ENCODE data around the gene RASAL2.
"Not testable (repeated sequence)": the region's sequence is repeated elsewhere in the genome, so short reads cannot be mapped to it uniquely, and the experiment has no call there.

RASAL2 gene

DNA sequence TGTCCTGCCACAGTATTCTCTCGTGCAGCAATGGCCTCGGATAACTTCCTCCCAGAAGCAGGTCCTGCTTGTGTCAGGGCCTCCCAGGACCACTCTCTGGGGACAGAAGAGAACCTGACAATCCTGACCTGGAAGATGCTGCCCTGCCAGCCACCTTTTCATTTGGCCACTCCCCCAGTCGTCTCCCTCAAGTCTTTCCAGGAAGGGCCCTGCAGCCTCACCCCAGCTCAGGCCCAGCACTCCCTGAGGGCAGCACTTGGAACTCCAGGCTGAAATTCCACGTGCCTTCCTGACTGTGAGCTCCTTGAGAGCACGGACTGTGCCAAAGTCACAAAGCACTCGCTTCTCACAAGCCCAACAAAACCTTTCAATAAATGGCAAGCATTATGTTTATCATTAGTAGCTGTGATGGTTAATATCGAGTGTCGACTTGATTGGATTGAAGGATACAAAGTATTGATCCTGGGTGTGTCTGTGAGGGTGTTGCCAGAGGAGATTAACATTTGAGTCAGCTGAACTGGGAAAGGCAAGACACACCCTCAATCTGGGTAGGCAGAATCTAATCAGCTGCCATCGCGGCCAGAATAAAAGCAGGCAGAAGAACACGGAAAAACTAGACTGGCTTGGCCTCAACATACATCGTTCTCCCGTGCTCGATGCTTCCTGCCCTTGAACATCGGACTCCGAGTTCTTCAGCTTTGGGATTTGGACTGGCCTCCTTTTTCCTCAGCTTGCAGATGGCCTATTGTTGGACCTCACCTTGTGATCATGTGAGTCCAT is 405.2 kb downstream of the RASAL2 start:
- no peak for DNase-seq

DNA sequence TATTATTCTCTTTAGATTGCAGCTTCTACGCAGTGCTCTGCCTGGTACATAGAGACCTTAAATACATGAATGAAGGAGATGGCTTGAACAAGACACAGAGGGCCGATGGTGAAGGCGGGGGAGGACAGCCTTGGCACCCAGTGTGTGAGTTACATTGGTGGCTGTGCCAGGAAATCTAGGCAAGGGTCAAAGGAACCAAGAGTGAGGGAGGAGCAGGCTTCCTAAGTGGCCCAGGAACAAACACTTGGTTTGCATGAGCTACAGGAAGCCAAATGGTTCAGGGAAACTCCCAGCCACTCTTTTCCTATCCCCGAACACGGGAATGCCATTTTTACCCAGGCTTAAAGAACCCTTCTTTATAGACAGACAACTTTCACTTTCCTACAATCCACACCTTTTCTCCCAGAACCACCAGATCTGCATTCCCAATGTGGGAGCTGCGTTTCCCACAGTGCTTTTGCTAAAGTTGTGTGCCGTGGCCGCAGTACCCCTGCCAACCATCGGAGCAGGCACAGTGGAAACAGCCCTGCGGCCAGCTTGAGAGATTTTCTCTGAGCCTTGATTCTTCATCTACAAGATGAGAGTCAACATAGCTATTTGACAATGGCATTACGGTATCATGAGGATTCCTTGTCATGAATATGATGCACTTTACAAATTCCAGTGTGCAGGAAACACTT is 406.3 kb downstream of the RASAL2 start:
- no peak for DNase-seq

DNA sequence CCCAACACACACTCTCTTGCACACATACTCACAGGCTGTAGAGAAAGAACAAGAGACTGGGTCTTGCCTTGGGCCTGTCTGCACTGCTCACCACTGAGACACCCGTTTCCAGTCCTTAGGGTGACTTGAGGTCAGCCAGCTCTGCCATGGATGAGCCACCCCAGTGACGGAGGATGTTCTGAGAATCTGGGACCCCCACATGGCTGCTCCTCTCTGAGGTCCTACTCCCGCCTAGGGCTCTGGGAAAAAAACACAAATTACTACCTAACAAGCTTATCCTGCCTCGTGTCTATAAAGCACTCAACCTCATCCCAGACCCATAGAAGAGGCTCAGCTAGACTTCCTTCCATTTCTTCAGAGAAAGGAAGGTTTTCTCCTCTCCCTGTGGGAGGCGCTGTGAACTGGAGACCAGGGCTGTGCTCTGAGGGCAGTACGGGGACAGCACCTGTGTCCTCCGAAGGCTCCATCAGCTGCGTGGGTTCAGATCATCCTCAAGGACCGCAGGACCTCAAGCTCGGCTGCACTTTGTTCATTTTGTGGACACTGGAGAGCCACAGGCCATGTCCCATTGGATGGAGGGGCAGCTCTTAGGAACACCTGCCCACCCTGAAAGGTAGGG is 407.1 kb downstream of the RASAL2 start:
- no peak for DNase-seq

DNA sequence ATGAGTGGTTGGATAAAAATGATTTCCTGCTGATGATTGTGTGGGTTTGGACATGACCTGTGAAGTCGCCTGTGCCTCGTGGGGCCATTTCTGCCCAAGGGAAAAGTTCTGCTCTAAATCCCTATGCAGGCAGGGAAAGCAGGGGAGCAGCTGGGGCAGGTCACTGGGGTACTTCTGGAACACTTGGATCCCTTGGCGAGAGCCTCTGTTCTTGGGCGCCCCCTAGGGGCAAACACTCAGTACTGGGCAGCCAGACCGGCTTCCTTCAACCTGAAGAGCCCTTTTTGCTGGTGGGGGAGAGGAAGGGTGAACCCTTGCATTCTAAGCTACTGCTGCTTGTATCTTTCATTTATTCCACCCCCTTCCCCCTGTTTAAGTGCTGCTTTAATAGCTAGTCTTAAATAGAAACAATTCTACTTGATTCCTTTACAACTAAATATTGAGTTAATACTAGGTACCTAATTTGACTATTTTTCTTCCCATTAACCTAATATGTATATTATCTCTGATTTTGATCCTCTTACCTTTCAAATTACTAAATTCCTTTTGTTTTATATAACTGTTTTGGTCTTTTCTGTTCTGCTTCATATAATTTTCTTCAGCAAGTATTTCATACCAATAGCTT is 407.9 kb downstream of the RASAL2 start:
- DNase-seq, result peak; percentile 44

DNA sequence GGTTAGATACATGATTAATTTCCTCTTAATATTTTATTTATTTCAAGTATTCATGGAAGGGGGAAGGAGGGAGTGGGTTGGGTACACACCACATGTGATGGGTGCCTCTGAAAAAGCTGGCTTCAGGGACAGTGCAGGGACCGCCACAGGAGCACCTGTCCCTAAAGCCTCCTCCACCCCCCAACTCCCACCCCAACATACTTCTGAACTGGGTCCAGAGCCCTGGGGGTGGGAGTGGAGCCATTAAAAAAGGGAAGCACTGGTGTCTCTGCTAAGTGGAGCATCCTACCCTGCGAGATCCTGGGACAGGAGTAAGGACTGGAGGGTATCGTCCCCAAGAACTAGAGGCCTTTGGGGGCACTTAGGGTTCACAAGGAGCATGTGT is 408.4 kb downstream of the RASAL2 start:
- no peak for DNase-seq

DNA sequence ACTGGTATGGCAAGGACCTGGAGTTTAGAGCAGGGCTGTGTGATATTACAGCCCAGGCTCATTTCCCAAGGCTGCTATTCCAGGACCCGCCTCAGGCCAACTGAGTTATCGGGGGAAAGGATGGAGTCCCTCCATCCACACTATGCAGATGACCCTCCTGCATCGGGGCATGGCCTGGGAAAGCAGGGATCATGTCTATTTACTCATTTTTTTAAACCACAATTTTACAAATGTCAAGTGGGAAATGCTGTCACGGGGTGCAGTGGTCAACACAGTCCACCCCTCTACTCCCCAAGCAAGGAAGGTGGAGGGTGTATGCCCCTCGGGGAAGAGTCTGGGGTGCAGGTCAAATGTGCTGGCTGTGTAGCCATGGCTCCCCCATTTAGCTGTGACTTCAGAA is 409.0 kb downstream of the RASAL2 start:
- no peak for DNase-seq

DNA sequence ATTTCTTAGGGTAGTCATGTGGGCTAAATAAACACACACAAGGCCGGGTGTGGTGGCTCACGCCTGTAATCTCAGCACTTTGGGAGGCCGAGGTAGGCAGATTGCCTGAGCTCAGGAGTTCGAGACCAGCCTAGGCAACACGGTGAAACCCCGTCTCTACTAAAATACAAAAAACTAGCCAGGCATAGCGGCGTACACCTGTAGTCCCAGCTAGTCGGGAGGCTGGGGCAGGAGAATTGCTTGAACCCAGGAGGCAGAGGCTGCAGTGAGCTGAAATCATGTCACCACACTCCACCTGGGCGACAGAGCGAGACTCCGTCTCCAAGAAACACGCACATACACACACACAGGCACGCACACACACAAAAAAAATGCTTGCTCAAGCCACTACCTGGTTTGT is 409.4 kb downstream of the RASAL2 start:
- not testable (repeated sequence) for DNase-seq

DNA sequence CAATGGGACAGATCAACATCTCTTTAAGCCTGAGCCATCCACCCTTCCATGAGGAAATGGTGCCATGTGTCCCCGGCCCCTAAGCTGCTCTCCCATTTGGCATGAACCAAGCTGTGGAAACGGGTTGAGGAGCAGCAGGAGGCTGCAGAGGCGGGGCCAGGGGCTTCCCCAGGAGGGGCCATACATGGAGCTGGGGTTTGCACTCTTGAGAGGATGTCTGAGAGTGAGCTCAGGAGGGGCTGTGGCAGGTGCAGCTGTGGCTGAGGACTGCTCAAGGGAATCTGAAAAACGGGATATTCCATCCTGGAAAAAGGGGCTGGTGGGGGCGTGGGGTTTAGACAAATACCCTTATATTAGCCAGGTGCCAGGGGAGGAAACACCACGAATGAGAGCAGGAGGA is 409.9 kb downstream of the RASAL2 start:
- DNase-seq, result no peak

DNA sequence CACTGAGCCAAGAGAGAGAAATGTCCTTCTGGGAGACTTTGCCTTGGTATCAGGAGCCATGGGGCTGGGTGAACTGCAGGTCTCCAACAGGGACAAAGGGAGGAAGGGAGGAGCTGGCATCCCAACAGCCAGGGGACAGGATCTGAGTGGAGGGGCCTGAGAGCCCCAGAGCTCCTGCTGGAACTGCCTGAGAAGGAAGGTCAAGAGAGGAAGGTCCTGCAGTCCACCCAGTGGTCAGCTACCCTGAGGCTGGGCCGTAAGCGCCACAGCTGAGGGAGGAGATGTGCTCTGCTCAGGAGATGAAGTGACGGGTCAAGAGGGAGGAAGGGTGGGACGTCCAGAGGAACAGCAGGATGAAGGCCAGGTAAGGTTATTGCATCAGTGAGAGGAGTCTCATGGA is 410.4 kb downstream of the RASAL2 start:
- no peak for DNase-seq

DNA sequence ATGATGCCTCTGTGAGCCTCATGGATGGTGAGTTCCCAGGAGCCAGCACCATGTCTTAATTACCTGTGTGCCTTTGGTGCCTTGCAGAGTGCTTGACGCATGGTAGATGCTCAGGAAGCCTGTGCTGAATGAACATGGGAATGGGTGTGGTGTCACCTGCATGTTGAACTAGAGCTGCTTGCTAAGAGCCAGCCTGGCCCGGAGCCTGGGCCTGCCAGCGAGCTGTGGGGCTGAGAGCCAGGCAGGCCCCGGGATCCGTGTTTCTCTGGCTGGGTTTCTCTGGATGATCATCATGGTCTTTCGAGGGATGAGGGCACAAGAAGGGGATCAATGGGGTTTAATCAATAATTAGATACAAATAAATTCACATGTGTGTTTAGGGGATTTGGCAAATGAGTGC is 412.3 kb downstream of the RASAL2 start:
- DNase-seq, result no peak

DNA sequence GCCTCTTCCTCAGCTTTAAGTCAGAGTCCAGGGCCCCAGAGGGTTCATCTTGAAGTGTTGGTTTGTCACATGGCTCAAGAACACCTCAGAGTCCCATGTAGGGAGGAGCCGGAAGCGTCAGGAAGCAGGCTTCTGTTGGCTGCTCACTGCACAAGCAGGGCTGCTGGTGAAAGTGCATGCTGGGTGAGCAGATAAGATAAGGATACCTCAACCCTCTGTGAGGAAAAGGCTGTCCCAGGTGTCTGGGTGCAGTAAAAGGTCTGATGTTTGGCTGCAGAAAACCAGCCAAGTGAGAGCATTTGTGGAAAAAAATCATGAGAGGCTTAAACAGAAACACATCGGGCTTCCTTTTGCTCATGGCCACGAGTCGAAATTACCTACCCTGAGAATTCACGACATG is 412.8 kb downstream of the RASAL2 start:
- no peak for DNase-seq

DNA sequence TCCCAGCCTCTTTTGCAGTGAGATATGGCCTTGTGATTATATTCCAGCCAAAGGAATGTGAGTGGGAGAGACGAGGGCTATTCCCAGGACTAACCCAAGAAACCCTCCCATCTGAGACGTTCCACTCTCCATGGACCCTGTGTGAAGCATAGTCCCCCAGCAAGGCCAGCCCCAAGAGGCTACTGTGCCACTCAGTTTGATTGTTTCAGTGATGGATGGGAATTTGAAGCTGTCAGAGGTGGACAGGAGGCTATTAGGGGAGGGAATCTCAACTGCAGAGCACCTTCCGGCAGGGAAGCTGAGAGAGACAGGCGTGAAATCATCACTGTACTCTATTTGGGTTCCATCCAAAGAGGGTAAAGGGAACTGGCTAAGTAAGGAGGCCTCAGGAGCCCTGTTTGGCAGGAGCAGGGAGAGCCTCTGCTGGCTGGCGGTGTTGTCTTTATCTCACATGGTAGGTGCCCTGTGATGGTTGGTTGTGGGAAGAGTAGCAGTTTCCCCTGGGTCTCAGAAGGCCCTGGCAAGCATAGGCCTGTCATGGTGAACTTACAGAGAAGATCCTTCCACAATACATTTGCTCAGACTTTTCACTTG is 415.6 kb downstream of the RASAL2 start:
- DNase-seq, result no peak

DNA sequence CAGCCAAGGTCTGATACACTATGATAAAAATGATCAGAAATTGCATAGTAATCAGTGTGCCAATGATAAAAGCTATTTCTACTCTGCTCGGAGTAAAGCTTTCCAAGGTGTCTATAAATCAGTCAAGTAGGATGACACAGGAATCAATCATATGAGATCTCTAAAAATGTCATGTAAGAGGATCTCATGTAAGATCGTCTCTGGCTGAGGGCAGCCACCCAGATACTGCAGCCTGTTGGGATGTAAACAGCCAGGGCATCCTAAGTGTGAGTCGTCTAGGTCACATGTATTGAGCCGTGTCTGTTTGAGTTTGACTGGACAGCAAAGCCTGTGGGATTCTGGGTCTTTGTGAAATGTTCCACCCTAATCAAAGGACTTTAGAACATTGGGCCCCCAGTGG is 416.3 kb downstream of the RASAL2 start:
- DNase-seq, result no peak

DNA sequence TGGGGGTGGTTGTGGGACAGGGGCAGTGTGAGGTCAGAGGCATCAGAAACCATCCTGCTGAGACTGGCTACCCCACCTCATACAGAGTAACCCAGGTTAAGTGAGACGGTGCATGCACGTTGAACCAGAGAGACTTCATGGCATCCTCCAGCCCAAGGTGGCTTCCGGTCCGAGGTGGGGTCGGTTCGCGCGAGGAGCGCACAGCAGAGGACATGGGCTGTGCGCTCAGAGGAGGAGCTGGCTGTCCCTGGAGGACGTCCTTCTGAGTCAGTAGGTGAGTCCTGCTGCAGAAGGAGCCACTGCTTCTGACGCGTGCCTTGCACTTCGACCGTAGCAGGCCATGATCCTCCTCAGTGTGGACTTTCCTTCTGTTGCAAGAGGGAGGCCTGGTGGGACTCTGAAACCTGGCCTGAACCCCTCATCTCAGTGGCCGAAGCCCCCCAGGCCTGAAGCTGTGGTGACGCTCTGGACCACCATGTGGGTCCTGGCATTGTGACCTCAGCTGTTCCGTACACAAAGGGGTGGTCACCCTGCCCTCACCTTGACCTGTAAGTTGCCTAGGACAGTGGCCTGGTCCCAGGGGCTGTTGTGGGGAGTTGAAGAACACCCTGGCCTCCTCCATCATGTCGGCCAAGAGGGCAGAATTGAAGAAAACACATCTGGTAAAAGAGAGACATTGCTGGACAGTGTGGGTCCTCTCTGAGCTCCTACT is 418.8 kb downstream of the RASAL2 start, which contains the start of gene TEX35:
TSS of gene TEX35 (plus strand) at position 544 of the 712 bp plus-strand sequence. CDS start at position 624, 80 bp downstream.
- DNase-seq, result no peak

DNA sequence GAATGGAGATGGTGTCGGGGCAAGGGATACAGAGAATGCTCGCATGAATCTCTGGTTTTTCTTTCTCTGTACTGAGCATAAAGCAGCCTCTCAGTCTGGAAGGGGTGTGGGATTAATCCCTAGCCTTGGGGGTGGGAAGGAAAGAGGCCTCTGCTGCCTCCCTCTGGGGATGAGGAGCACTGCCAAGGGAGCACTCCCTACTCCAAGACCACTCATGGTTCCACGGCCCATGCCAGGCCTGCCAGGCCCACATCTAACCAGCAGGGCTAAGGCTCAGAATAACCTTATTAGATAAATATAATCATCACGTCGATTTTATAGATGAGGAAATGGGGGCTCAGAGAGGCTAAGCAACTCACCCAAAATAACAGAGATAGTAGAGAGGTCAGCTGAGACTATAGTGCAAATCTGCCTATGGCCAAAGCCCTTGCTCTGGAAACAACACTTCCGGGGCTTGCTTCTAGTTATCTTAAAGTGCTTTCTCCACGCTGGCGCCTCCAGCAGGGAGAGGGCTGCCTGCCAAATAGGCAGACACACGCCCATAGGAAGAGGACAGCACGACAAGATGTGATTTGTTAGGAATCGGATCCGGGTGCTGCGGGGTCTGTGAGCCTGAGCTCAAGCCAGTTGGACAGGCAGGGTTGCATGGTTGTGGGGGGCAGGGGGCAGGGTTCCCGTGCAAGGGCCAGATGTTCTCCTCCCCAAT is 419.5 kb downstream of the RASAL2 start:
- no peak for DNase-seq

DNA sequence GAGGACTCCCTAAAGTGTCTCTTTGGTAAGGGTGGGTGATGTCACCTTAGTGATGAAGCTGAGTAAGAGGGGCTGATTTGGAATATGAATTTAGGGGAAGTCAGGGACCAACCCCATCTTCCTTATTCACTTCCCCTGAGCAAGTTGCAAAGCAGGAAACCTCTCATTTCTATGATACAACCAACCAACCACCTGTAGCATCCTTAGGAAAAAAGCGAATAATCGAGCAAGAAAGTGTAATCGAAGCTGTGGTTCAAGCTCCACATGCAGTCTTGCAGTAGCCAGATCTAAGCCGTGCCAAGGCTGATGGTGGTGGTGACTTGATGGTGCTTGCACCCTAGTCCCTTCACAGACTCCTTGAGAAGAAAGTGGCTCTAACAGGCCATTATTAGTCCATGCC is 422.2 kb downstream of the RASAL2 start:
- no peak for DNase-seq

DNA sequence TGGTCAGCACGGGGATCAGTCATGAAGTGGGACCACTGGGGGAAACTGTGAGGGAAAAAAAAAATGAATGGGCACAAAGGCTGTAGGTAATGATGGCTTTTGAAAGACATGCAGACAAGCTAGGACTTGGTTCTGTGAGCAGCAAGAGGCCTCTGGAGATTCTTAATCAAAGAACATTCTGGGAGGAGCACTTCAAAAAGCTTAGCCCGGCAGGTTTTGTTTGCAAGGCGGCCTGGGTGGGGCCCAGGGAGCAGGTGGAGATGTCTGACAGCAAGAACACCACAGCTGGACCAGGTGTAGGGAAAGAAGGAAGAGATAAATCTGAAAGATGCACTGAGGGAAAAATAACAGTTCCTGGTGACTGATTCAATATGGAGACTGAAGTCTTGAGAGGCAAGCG is 425.0 kb downstream of the RASAL2 start:
- no peak for DNase-seq

DNA sequence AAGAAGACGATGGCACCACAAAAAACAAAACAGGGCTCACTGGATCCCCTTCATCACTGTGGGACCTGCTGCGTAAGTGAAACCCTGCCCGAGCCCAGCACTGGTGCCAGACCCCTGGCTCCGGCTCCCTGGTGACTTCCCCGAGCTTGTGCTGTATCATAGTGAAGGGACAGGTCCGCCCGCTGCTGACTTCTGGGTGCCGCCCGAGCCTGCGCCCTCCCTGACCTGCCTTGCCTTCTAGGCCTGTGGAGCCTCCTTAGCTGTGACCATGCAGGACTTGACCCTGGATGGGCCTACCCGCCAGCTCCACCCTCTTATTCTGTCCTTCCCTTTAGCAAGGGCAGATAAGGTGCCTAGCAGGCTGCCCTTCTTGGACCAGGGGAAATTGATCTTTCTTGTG is 426.9 kb downstream of the RASAL2 start:
- no peak for DNase-seq

DNA sequence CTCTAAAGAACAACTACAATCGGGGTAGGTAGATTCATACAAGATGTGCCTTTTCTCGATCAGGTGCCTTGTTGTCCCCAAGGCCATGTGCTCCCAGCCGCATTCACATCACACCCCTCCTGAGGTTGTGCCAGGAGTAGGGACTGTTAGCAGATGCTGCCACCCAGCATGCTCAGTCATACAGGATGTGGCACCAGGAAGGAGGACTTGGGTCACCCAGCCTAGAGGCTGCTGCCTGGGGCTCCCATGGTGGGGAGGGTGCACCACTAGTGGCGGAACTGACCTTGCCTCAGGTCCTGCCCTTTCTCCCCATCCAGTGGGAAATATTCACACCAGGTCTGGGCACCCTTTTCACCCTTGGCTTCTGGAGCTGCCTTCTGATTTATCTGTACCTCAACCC is 427.3 kb downstream of the RASAL2 start:
- no peak for DNase-seq

DNA sequence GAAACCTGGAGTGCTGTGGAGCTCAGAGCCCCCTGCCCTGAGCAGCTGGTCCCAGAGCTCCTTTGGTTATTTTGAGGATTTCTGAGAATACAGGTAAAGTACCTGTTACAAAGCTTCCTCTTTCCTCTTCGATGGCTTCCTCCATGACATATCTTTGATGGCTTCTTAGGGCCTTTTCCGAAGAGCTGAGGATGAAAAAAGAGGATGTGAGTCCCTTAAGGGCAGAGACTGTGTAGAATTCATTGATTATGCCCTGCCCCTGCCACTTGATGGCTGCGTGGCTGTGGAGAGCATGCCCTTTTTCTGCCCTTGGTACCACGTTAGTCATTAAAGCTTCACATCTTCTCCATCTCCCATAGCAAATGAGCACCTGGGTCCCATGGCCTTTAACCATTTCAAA is 433.2 kb downstream of the RASAL2 start:
- DNase-seq, result no peak

DNA sequence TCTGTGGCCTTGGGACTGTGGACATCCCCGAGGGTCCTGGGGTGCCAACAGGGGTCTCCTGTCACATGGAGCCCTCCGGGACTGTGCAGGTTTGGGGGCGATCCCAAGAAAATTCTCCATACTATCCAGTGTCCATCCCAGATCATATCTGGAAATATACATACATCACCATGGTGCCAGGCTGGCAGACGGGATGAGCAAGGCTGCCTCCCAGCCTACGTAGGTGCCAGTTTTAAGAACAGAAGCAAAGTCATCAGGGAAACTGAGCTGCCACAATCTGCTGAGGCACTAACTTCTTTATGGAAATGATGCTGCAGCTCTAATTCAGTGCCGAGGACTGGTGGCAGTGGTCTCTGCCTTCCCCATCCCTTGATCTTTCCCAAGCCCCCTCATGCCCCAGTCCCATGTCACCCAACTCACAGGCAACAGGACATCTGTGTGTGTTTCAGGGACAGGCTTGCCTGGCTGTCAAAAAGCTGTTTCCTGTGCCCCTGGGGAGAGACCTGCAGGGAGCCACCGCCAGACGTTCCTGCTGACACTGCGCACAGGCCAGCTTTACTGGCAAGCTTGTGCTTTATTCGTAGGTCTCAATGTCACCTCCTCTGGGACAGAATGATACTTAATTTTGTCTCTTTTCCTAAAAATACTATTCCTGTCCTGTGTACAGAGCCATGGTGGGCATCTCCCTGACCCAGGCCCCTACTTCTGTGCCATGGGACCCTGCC is 434.5 kb downstream of the RASAL2 start:
- no peak for DNase-seq
